Measurements from ENCODE around the gene FMO2.

GRCh38 chr1:171196351-171196750, 11.3 kb downstream of the FMO2 start:
- TF ChIP-seq, protein P1, sequence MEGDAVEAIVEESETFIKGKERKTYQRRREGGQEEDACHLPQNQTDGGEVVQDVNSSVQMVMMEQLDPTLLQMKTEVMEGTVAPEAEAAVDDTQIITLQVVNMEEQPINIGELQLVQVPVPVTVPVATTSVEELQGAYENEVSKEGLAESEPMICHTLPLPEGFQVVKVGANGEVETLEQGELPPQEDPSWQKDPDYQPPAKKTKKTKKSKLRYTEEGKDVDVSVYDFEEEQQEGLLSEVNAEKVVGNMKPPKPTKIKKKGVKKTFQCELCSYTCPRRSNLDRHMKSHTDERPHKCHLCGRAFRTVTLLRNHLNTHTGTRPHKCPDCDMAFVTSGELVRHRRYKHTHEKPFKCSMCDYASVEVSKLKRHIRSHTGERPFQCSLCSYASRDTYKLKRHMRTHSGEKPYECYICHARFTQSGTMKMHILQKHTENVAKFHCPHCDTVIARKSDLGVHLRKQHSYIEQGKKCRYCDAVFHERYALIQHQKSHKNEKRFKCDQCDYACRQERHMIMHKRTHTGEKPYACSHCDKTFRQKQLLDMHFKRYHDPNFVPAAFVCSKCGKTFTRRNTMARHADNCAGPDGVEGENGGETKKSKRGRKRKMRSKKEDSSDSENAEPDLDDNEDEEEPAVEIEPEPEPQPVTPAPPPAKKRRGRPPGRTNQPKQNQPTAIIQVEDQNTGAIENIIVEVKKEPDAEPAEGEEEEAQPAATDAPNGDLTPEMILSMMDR (IDR thresholded peaks at IDR 0.05 in 8 of 11, conservative IDR thresholded peaks at IDR 0.05 in 3 of 11), result no peak
- TF ChIP-seq POLR2A (IDR thresholded peaks at IDR 0.05) (no peak), POLR2AphosphoS5 (IDR thresholded peaks at IDR 0.05) (no peak)

Data from spleen (tissue), 7 donors.